GM23248 (cell line): ENCODE measurements around the gene RER1.

ENCODE experiments used
- EZH2 ChIP-seq: fragments of 200-600 bp; sonication (generic); IDR thresholded peaks from 2 replicates; pipeline ENCODE4 v1.6.1; 2018; ENCODE audit warnings: antibody characterized with exemption, mild to moderate bottlenecking; ENCODE audit not compliant: insufficient read depth, poor library complexity, severe bottlenecking
- EZH2phosphoT487 ChIP-seq: fragments of 200-600 bp; sonication (generic); IDR thresholded peaks from 2 replicates; pipeline ENCODE4 v1.6.1; 2018; ENCODE audit warnings: antibody characterized with exemption, moderate library complexity, mild to moderate bottlenecking, low read depth; ENCODE audit not compliant: insufficient read depth

GRCh38 chr1:2360588-2361364 lies 30.9 kb upstream of the RER1 start:
- TF ChIP-seq EZH2, result no peak
- TF ChIP-seq EZH2phosphoT487, result no peak
